GM19043 (cell line): ENCODE results near the gene U2AF1L4.

ENCODE experiments used
- ATAC-seq: cut with Tn5 transposase; IDR thresholded peaks from one replicate; pipeline ENCODE4 v1.9.1; 2021; ENCODE audit warnings: low read depth; ENCODE audit not compliant: unreplicated experiment

Gene U2AF1L4

DNA sequence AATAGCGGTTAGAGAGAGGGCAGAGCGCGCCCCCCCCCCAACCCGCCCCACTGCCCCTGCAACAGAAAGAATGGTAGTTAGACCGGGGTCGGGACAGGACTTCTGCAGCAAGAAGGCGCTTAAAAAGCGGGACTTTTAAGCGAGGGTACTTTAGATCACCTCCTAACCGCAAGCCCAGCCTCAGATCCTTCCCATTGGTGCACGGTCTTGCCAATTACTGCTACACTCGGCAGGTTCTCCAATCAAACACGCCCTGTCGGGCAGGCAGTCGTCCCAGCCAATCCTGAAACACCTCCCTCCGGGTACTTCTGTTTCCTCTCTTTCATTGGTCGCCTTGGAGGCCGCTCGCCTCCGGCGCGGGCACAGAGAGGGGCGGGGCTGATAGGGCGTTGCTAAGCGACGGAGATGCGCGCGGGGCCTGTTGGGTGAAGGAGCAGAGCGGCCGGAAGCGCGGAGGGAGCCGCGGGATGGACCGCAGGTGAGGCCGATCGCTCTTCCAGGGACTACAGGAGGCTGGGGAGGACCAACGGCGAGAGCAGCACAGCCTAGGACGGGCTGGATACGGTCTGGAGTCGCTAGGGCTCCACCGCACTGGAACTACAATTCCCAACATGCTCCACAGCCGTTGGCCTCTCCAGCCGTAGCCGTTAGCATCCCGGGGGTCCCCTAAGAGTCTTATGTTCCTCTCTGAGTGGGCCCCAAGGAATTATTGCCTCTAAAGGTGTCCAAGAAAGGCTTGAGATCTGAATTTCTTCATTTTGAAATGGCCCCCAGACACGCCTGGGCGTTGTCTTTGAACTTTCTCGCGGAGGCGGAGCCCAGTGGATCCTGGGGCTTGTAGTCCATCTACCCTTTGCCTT lies 12.8 kb upstream of the U2AF1L4 start, which contains the start of gene PROSER3:
Gene PROSER3, plus strand, starts transcription at position 428 of the 860 bp plus-strand sequence. Its CDS starts 40 bp downstream, at position 468.
- ATAC-seq, result peak; percentile 99

DNA sequence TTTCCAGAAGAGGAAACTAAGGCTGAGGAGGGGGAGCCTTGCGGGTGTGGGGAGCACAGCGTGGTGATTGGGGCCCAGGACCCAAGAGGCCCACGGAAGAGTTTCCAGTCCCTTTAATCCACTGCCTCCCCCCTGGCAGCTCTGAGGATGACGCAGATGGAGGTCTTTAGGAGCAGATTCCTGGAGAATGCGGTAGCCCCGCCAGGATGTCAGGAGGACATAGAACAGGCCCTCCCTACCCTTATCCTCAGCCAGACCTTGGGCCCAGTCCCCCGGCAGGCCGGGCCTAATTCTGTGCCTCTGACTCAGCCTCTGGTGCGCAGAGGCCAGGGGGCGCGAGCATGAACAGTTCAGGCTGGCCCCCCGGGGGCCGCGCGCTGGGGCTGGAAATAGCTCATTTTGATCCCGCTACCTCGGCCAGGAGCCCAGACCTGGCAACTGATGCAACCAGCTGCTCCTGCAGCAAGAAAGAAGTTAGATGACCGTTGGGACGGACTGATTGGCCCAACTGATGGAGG lies 12.1 kb upstream of the U2AF1L4 start:
- ATAC-seq, result no peak

- ATAC-seq, result no peak
Observed at GRCh38 chr19:35756377-35757230, 11.4 kb upstream of the U2AF1L4 start, which contains the start of gene HSPB6. Gene HSPB6, minus strand, starts transcription at chr19:35757029. Its CDS starts 21 bp downstream, at chr19:35757008.

- no peak for ATAC-seq
Observed at GRCh38 chr19:35755550-35756376, 10.5 kb upstream of the U2AF1L4 start.

- ATAC-seq, result no peak
Observed at GRCh38 chr19:35755131-35755549, 9.9 kb upstream of the U2AF1L4 start.

DNA sequence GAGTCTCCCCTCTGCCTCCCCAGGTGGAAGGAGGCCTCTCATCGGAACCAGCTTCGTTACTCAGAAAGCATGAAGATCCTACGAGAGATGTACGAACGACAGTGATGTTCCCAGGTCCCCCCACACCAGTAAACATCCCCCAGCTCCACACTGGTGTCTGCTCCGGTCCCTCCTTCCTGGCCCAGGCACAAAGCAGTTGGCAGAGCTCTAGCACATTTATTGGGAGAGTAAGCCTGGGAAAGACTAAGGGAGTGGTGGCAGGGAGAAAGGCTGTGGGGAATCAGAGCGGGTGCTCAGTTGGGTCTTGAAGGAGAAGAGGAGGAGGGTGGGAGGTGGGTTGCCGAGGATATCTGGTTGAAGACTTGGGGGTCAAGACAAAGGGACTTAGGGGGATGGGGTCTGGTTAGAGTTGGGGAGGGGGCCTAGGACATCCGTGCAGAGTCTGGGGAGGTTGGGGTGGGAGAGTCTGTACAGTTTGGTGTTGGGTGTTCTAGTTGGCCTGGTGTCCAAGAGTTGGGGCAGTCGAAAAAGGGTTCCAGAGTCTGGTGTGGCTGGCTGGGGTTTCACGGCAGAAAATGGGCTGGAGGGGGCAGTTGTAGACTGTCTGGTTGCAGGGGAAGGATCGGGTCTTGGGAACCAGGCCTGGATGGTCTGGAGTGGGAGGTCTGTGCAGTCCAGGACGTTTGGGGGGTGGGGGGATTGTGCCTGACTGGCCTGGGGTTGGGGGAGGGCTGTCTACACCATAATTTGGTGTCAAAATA lies 9.3 kb upstream of the U2AF1L4 start:
- no peak for ATAC-seq

- no peak for ATAC-seq
Observed at GRCh38 chr19:35753634-35754369, 8.6 kb upstream of the U2AF1L4 start.

DNA sequence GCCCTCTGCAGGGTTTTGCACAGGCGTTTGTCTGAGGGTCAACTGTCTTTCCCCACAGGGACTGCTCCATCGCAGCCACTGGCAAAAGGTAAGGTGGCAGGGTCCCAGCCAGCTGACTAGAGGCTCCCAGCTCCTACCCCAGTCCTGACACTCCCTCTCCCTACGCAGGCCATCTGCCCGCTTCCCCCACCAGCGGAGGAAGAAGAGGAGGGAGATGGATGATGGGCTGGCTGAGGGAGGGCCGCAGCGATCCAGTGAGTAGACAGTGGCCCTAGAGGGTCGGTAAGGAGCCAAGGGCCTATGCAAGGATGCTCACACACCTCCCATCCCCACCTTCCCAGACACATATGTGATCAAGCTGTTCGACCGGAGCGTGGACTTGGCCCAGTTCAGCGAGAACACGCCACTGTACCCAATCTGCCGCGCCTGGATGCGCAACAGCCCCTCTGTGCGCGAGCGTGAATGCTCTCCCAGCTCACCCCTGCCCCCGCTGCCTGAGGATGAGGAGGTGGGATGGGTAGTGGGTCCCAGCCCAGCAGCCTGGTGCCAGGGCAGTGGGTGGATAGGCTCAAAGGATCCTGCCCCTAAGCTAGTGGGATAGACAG lies 7.6 kb upstream of the U2AF1L4 start:
- no peak for ATAC-seq

DNA sequence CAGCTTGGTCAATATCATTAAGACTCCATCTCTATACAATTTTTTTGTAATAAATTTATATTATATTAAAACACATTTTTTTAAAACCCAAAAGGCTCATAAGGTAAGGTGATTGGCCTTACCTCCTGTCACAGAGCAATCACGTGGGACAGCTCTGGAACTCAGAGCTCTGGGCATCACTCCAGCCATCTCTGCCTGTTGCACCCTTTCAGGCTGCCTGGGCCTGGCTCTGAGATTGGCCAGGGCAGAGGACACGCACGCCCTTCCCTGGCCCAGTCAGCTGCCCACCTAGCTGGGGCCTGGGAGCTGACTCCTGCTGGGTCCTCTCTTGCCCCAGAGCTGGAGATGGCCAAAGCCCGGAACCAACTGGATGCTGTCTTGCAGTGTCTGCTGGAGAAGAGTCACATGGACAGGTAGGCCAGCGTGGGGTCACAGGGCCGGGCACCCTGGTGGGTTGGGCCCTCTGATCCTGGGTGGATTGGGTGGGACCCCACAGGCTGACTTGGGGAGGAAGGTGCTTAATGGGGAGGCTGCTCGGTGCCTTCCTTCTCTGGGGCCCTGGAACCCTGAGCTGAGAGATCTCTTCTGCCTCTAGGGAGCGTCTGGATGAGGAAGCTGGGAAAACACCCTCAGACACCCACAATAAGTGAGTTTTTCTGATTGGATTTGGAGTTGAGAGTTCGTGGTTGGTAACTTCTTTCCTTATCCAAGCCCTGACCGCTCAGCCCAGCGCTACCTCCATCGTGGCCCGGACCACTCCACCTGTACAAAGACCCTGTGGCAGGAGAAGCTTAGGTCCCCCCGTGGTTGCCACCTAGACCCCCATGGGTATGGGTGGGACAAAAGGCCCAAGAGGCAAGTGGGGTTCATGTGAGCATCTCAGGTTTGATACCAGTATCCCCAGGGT lies 6.9 kb upstream of the U2AF1L4 start:
- ATAC-seq, result no peak

DNA sequence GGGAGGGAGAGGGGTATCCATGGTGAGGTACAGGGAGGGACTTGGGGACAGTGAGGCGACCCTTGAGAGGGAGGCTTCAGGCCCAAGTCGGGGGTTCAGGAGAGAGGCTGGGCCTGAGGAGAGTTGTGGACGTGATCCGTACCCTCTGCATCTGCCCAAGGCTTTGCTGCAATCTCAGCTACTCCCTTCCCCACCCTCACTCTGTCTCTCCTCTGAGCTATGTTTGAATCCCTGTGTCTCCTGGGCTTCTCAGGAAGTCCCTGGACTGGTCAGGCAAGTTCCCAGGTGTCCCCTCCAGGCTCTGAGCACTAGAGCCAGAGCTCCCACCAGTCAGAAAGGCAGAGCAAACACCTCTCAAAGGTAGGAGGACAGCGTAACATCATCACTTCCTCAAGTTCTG lies 4.9 kb upstream of the U2AF1L4 start:
- no peak for ATAC-seq

GRCh38 chr19:35748106-35749020 lies 3.1 kb upstream of the U2AF1L4 start, which contains the start of gene LIN37:
Gene LIN37, plus strand, starts transcription at chr19:35748576. Its CDS starts 149 bp downstream, at chr19:35748725.
- ATAC-seq, result peak; percentile 81

DNA sequence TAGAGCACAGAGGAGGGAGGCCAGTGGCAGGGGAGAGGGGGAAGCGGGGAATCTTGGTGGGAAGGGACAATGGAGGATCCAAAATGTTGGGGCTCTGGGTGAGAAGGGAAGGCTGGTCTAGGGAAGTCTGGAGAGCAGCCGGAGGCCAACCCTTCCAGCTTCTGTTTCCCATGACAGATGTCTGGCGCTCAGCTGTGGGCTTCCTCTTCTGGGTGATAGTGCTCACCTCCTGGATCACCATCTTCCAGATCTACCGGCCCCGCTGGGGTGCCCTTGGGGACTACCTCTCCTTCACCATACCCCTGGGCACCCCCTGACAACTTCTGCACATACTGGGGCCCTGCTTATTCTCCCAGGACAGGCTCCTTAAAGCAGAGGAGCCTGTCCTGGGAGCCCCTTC lies 1.3 kb upstream of the U2AF1L4 start:
- ATAC-seq, result no peak

- ATAC-seq, result no peak
Observed at GRCh38 chr19:35746087-35746462, 857 bp upstream of the U2AF1L4 start.

DNA sequence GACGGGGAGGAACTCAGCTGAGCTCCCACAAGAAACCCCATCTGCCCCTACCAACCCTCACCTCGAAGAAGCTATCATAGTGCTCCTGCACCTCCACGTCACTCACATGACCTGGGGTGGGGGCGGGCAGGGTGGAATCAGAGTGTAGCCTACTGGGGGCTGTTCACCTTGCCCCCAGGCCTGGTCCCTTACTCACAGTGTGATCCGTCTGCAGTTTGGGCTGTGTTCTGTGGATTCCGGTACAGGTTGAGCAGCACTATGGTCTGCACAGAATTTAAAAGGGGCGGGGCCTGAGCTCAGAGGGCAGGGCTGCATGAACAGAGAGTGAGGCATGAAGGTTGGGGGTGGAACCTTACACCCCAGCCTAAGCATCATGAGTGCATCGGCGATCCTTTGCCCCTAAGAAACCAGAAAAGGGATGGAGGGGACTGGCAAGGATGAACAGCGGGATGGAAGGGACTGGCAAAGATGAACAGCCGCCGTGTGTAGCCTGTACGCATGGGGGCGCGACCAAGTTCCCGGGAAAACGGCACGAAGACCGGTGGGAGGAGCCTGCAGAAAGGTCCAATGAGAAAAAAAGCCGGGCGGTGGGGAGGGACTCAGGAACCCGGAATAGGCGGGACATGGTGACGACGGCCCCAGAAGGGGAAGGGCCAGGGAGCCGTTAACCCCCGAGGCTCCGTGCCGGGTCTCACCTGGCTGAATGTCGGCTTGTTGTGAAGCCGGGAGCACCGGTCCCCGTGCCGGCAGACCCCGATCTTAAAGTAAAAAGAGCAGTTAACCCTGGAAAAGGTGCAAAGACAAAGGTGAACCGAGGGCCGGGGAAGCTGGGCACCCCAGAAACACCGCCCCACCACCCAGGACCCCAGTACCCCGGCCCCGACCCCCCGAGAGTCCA lies 539 bp downstream of the U2AF1L4 start:
- no peak for ATAC-seq
